Fibroblast of lung (primary cell): ENCODE data around the gene SLC38A2.

Source experiments
- CTCF ChIP-seq, 2 donors: IDR thresholded peaks in 1 of 2; conservative IDR thresholded peaks in 1 of 2; 1 replicate in 1 of 2; 2 replicates in 1 of 2; pipeline ENCODE4 v1.5.1; 2011 to 2012; ENCODE audit warnings: low read length in 2 of 2, control low read depth in 1 of 2, inconsistent platforms in 1 of 2, low read depth in 1 of 2, mild to moderate bottlenecking in 1 of 2
- EZH2 ChIP-seq: IDR thresholded peaks from 2 replicates; pipeline ENCODE4 v1.5.1; 2012; ENCODE audit warnings: low read length, control low read depth, mild to moderate bottlenecking; ENCODE audit errors: missing control alignments

- TF ChIP-seq CTCF (conservative IDR thresholded peaks at IDR 0.05 in 1 of 2, IDR thresholded peaks at IDR 0.05 in 1 of 2; ENCODE audit: low read depth in 1 of 2, low read length in 2 of 2), result no peak
- TF ChIP-seq EZH2, result no peak
Observed at GRCh38 chr12:46400406-46400805, 27.8 kb upstream of the SLC38A2 start.
